Calu3 (cell line): ENCODE measurements around the gene DERA. TPM values are rescaled to one million over a fixed set of nuclear protein-coding genes. Genes with fewer than 3 reads are reported as not detected.
A peak's percentile ranks its signal among the peaks of the same experiment; 100 is the strongest.

Source experiments
- BruUV-seq: library from RNA; stranded (reverse); fragments of 400-500 nt; replicated peaks from 2 replicates; lab custom pipeline; 2021; lab: Mats Ljungman, UMichigan
- CTCF ChIA-PET: fragments of 300-600 bp; sonication (Branson Sonifier 250); formaldehyde crosslinking; loops from one replicate; lab custom pipeline; 2022; ENCODE audit warnings: antibody characterized with exemption; lab: Charles Lee
- DNase-seq: peaks from one replicate; pipeline ENCODE4 v3.0.0; 2022
- H3K27ac Mint-ChIP-seq: one replicate; pipeline ENCODE4 v1.8.0; 2022; ENCODE audit warnings: mixed read lengths; ENCODE audit not compliant: unreplicated experiment
- H3K27me3 Mint-ChIP-seq: one replicate; pipeline ENCODE4 v1.8.0; 2022; ENCODE audit warnings: mixed read lengths; ENCODE audit not compliant: unreplicated experiment
- H3K36me3 Mint-ChIP-seq: one replicate; pipeline ENCODE4 v1.8.0; 2022; ENCODE audit warnings: mild to moderate bottlenecking, moderate library complexity, mixed read lengths; ENCODE audit not compliant: insufficient read depth, unreplicated experiment
- H3K4me1 Mint-ChIP-seq: one replicate; pipeline ENCODE4 v1.8.0; 2022; ENCODE audit warnings: mild to moderate bottlenecking, low read depth, mixed read lengths; ENCODE audit not compliant: unreplicated experiment
- H3K4me3 Mint-ChIP-seq: one replicate; pipeline ENCODE4 v1.8.0; 2022; ENCODE audit warnings: mild to moderate bottlenecking, low read depth, moderate library complexity, mixed read lengths; ENCODE audit not compliant: unreplicated experiment
- H3K9me3 Mint-ChIP-seq: one replicate; pipeline ENCODE4 v1.8.0; 2022; ENCODE audit warnings: low read depth, mixed read lengths; ENCODE audit not compliant: unreplicated experiment
- CTCF ChIP-seq: fragments of 200-600 bp; IDR thresholded peaks from one replicate; pipeline ENCODE4 v1.8.0; 2022; ENCODE audit warnings: antibody characterized with exemption; ENCODE audit not compliant: unreplicated experiment
- intact Hi-C: fragments of 100-400 bp; cut with micrococcal nuclease; formaldehyde crosslinking; loops from one replicate; pipeline ENCODE4 v1.10.0; 2022; ENCODE audit not compliant: unreplicated experiment
- total RNA-seq: library from RNA; stranded (reverse); gene quantifications from 2 replicates; pipeline ENCODE4 v1.2.3, GENCODE V29; 2022

Gene DERA
- total RNA-seq, 1 experiment from 2014 or later = 29.8 TPM

- no peaks in the 10 kb centered on the region for H3K36me3 Mint-ChIP-seq
- no peak overlapping the region for H3K27ac Mint-ChIP-seq
- BruUV-seq = no TSS peak
- no peak for TF ChIP-seq CTCF
- no peaks in the 10 kb centered on the region for H3K27me3 Mint-ChIP-seq
- no peak for DNase-seq
- H3K4me1 Mint-ChIP-seq = no peaks in the 10 kb centered on the region
- CTCF ChIA-PET = no interaction called here
- intact Hi-C loops = no loop called here
- H3K9me3 Mint-ChIP-seq = peaks cover 2% of the 10 kb centered on the region
- no peak overlapping the region for H3K4me3 Mint-ChIP-seq
Observed at GRCh38 chr12:15924956-15925355, 13.8 kb downstream of the DERA start.

- BruUV-seq = no TSS peak
- DNase-seq = no peak
- H3K27ac Mint-ChIP-seq = no peak overlapping the region
- TF ChIP-seq CTCF = no peak
- H3K27me3 Mint-ChIP-seq = no peaks in the 10 kb centered on the region
- H3K4me1 Mint-ChIP-seq = peaks cover 10% of the 10 kb centered on the region
- intact Hi-C loops = no loop called here
- no peak overlapping the region for H3K4me3 Mint-ChIP-seq
- H3K36me3 Mint-ChIP-seq = no peaks in the 10 kb centered on the region
- CTCF ChIA-PET = no interaction called here
- H3K9me3 Mint-ChIP-seq = no peaks in the 10 kb centered on the region
Observed at GRCh38 chr12:15928346-15928745, 17.2 kb downstream of the DERA start.

GRCh38 chr12:15928870-15929571 is 17.9 kb downstream of the DERA start:
- intact Hi-C loops = no loop called here
- no peak overlapping the region for H3K27ac Mint-ChIP-seq
- H3K27me3 Mint-ChIP-seq = no peaks in the 10 kb centered on the region
- H3K36me3 Mint-ChIP-seq = no peaks in the 10 kb centered on the region
- TF ChIP-seq CTCF = no peak
- no peak for DNase-seq
- H3K4me1 Mint-ChIP-seq = peaks cover 10% of the 10 kb centered on the region
- CTCF ChIA-PET = no interaction called here
- no peaks in the 10 kb centered on the region for H3K9me3 Mint-ChIP-seq
- no TSS peak for BruUV-seq
- no peak overlapping the region for H3K4me3 Mint-ChIP-seq

GRCh38 chr12:15931590-15932053 is 20.5 kb downstream of the DERA start:
- intact Hi-C loops = no loop called here
- no peaks in the 10 kb centered on the region for H3K9me3 Mint-ChIP-seq
- no peak for TF ChIP-seq CTCF
- no peak for DNase-seq
- H3K36me3 Mint-ChIP-seq = no peaks in the 10 kb centered on the region
- CTCF ChIA-PET = no interaction called here
- peaks cover 10% of the 10 kb centered on the region for H3K4me1 Mint-ChIP-seq
- no peaks in the 10 kb centered on the region for H3K27me3 Mint-ChIP-seq
- H3K27ac Mint-ChIP-seq = peak overlapping the region; percentile 57
- no TSS peak for BruUV-seq
- H3K4me3 Mint-ChIP-seq = no peak overlapping the region
